Ovary (tissue), 3 donors: ENCODE results near the gene MAVS.

ENCODE experiments used
- EP300 ChIP-seq: sonication (generic); formaldehyde crosslinking; IDR thresholded peaks from one replicate; pipeline ENCODE4 v1.6.1; 2017; ENCODE audit warnings: antibody characterized with exemption
- POLR2A ChIP-seq: fragments of 450-650 bp; IDR thresholded peaks from one replicate; pipeline ENCODE4 v1.6.1; 2017; ENCODE audit warnings: antibody characterized with exemption, mild to moderate bottlenecking, moderate library complexity
- TF ChIP-seq, protein P1 (sequence below), 3 donors: fragments of 450-650 bp in 2 of 3; fragments of 200-600 bp in 1 of 3; IDR thresholded peaks; one replicate each; pipeline versions ENCODE4 v1.5.1 to v1.8.0; 2016 to 2022; ENCODE audit warnings: antibody characterized with exemption in 3 of 3, mild to moderate bottlenecking in 1 of 3
- donor health status: DM: no; HTN: no; CAD: no.

DNA sequence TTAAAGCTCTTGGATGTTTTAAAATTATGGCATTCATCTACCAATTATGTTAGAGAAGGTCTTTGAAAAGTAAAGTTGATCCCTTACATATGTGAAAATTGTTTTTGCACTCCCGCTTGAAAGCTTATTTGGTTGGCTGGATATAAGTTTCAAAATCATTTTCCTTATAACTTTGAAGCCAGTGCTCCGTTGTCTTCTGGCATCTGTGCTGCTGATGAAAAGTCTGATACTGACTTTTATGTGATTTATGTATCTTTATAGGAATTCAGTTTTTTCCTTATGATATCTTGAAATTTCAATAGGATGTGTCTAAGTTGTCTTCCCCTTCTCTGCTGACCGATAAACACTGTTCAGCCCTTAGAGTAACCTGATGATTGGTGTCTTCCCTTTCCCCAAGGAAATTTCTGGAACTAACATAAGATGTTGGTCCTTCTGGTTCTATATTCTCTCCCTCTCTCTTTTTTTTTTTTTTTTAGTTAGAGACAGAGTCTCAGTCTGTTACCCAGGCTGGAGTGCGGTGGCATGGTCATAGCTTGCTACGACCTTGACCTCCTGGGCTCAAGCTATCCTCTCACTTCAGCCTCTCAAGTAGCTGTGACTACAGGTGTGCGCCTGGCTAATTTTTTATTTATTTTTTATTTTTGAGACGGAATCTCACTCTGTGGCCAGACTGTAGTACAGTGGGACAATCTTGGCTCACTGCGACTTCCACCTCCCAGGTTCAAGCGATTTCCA is 55.2 kb downstream of the MAVS start:
- TF ChIP-seq POLR2A (no peak), EP300 (no peak)
- TF ChIP-seq, protein P1, sequence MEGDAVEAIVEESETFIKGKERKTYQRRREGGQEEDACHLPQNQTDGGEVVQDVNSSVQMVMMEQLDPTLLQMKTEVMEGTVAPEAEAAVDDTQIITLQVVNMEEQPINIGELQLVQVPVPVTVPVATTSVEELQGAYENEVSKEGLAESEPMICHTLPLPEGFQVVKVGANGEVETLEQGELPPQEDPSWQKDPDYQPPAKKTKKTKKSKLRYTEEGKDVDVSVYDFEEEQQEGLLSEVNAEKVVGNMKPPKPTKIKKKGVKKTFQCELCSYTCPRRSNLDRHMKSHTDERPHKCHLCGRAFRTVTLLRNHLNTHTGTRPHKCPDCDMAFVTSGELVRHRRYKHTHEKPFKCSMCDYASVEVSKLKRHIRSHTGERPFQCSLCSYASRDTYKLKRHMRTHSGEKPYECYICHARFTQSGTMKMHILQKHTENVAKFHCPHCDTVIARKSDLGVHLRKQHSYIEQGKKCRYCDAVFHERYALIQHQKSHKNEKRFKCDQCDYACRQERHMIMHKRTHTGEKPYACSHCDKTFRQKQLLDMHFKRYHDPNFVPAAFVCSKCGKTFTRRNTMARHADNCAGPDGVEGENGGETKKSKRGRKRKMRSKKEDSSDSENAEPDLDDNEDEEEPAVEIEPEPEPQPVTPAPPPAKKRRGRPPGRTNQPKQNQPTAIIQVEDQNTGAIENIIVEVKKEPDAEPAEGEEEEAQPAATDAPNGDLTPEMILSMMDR (IDR thresholded peaks at IDR 0.05): no peak
